ENCODE results near the gene GH2.
"Not testable (repeated sequence)": the region's sequence is repeated elsewhere in the genome, so short reads cannot be mapped to it uniquely, and the experiment has no call there.

- TF ChIP-seq CTCF (conservative IDR thresholded peaks at IDR 0.05; ENCODE audit: low read depth, low read length); EZH2 (IDR thresholded peaks at IDR 0.05; ENCODE audit: low read length, unreplicated experiment): not testable (repeated sequence)
Observed at GRCh38 chr17:63869491-63870291, 12.1 kb downstream of the GH2 start.
